HG03097 (cell line): Measurements from ENCODE around the gene SMC1B.
"Not testable (repeated sequence)": the region's sequence is repeated elsewhere in the genome, so short reads cannot be mapped to it uniquely, and the experiment has no call there.

Experiments used
- ATAC-seq: cut with Tn5 transposase; IDR thresholded peaks from one replicate; pipeline ENCODE4 v1.9.1; 2021; ENCODE audit not compliant: unreplicated experiment, low FRiP score

SMC1B gene

DNA sequence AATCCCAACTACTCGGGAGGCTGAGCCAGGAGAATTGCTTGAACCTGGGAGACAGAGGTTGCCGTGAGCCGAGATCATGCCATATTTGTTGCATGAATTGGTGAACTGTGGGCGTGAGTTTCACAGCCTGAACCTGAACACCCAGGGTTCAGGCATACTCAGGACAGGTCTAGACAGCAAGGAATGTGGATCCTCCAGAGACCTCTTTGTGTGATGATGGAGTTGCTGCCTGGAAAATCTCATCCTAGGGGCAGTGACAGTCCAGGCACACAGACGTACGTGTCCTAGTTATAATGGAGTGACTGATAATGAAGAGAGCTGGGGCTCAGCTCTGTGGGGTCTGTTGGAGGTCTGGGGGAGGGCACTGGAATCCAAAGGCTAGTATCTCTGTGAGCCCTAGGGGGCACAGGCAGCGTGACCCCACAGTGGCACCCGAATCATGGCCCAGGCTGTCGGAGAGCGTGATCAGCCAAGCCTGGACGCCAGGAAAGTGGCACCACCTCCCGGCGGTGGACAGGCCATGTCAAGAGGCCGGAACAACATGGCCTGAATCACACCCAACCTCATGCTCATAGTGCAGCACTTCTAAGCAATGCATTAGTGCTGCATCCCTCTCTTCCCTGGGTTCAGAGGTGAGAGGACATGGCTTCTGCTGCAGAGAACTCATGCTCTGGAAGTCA, 31.8 kb upstream of the SMC1B start:
- no peak for ATAC-seq

- ATAC-seq: no peak
Observed at GRCh38 chr22:45444168-45444567, 30.8 kb upstream of the SMC1B start.

DNA sequence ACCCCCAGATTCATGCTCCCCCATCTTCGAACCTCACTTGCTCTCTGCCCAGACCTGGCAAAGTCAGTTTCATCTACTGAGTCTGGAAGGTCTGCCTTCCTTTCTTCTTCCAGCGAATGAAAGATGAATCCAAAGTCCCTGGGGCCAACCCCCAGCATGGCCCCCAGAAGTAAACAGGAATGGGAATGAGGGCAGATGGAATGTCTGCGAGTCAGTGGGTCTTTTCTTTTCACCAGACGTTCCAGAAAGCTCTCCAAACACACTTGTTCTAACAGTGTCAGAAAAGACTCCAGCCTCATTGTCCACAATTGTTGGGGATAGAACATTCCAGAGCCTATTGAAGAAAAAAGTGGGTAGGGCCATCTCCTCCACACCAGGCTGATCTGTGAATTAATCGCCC, 28.7 kb upstream of the SMC1B start:
- no peak for ATAC-seq

DNA sequence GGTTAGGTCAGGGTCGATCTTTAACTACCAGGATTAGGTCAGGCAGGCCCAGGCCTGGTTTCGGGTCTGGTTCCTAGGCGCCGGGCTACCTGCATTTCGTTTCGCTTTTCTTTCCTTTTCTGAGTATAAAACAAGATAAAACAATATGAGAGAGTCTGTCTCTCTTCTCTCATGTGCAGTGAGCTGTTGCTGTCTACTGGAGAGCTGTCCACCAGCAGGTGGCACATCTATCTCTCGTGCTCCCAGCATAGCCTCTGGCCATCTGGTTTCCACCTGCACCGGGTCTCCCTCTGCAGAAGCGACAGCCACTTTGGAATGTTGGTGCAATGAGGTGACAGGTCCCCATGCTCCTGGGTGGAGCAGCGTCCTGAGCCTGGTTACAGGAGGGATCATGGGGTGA, 27.7 kb upstream of the SMC1B start:
- ATAC-seq: no peak

DNA sequence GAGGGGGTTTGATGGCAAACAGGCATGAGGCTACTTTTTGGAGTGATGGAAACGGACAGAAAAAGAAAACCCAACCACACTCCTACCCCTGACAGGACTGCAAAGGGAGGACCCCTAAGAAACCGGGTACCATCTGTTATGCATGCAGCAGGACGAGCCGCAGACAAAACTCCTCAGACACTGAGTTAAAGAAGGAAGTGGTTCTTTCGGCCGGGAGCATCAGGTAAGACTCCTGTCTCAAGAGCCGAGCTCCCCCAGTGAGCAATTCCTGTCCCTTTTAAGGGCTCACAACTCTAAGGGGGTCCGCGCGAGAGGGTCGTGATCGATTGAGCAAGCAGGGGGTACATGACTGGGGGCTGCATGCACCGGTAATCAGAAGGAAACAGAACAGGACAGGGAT, 27.3 kb upstream of the SMC1B start:
- ATAC-seq: not testable (repeated sequence)

GRCh38 chr22:45438336-45438735, 24.9 kb upstream of the SMC1B start:
- ATAC-seq: no peak

- ATAC-seq: not testable (repeated sequence)
Observed at GRCh38 chr22:45436871-45437517, 23.6 kb upstream of the SMC1B start.

DNA sequence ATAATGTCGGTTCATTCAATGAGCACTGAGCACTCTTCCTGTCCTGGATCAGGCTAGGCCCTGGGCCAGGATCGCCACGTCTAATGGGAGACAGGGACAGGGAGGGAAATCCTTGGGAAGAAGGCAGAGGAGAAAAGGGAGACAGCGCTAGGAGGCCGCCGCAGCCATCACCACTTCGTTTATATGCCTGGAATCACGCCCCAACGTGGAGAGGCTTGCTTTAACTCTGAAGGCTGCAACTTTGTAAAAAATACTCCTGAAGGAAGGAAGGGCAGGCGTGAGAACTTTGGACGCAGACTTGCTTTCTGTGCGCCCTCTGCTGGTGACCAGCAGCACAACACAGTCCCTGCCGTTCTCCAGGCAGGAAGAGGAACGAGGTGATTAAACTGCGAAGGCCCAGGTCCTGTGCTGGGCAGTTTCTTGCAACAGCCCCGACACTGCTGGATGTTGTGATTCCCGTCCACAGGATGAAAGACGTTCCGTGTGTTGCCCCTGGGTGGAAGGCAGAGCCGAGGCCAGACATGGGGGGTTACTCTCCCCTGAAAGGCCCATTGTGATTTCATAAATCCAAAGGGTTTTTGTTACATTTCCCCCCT, 22.2 kb upstream of the SMC1B start:
- ATAC-seq: no peak

DNA sequence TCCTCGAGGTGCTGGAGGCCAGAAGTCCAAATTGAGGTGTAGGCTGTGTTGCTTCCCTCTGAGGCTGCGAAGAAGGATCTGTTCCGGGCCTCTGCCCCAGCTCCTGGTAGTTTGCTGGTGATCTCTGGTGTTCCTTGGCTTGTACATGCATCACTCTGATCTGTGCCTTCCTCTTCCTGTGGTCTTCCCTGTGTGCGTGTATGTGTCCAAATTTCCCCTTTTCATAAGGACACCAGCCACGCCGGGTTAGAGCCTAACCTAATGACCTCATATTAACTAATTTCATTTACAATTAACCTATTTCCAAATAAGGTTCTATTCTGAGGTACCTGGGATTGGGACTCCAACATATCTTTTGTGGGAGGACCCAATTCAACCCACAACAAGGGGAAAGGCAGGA, 21.6 kb upstream of the SMC1B start:
- ATAC-seq: no peak

- no peak for ATAC-seq
Observed at GRCh38 chr22:45430871-45431270, 17.5 kb upstream of the SMC1B start.

- no peak for ATAC-seq
Observed at GRCh38 chr22:45429981-45430775, 16.8 kb upstream of the SMC1B start.

DNA sequence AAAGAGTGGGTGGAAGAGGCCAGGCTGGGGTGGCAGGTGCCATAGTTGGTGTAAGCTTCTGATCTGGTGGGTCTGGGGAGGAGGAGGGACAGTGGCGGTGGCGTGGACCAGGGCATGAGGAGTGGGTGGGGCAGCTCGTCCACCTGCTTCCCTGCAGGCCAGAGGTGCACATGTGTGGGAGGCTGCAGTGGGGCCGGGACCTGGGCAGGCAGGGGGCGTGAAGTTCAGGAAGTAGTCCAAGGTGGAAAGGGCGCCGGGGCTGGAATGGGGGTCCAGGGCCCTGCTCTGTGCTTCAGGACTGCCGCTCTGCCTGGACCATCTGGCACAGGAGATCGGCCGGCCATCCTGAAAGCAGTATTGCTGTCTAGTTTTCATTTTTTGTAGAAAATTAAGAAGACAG, 16.0 kb upstream of the SMC1B start:
- ATAC-seq: no peak

GRCh38 chr22:45428391-45429385, 15.3 kb upstream of the SMC1B start:
- no peak for ATAC-seq

DNA sequence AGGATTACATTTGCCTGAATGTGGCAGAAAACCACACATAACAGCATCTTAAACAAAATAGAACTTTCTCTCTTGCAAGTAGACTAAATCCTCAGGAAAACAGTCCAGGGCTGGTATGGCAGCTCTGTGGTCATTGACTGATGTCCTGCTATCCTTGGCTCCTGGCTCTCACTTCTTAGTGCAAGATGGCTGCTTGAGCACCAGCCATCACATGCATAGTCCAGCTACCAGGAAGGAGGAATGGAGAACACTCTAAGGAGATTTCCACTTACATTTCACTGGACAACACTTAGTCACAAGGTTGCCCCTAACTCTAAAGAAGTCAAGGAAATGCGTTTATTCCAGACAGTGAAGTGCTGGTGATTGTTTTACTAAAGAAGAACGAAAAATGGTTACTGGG, 13.7 kb upstream of the SMC1B start:
- ATAC-seq: no peak

DNA sequence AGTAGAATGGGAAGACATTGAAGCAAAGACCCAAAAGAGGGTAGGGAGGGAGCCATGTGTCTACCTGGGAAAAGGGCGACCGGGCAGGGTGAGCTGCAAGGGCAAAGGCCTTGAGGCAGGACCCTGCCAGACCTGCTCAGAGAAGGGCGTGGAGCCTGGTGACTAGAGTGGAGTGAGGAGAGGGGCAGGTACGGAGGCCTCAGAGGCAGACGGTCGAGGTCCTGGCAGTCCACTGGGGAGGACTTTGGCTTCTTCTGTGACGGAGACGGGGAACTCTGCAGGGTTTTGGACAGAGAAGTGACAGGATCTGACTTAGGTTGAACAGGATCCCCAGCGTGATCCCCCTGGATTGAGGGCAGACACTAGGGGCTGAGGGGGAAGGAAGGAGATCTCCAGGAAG, 13.0 kb upstream of the SMC1B start:
- ATAC-seq: no peak

- no peak for ATAC-seq
Observed at GRCh38 chr22:45425531-45426265, 12.3 kb upstream of the SMC1B start.

DNA sequence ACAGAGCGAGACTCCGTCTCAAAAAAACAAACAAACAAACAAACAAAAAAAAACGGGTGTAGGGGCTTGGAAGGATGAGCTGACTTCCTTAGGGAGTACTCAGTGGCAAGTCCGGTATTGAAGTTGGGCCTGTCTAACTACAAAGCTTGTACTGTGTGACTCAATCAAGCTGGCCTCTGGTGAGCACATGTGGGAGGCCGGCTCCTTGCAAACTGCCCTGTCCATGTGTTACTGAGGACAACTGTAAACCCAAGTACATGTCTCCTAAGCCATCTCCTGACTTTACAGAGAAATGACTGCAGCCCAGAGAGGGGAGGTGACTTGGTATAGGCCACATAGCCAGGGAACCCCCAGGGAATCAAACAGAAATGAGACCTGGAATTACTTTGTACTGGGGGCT, 11.7 kb upstream of the SMC1B start:
- ATAC-seq: no peak

GRCh38 chr22:45424241-45424731, 10.9 kb upstream of the SMC1B start:
- ATAC-seq: no peak

DNA sequence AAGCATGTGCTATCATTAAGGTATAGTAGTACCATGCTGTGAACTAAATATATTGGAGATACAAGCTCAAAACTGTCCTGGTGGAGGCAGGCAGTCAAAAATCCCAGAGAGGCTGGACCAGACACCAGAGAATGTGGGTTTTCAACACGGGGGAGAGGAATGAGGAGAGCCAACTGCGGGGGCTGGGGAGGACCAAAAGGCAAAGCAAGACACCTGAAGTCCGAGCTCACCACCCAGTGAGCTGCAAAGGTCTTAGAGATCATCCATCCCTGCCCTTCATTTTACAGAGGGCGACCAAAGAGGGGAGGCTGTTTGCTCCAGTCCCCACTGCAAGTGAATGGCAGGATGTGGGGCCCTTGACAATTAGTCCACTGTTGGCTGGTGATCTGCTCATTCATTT, 10.1 kb upstream of the SMC1B start:
- ATAC-seq: no peak
